ENCODE data around the gene TLR3.

- TF ChIP-seq POLR2A (IDR thresholded peaks at IDR 0.05; ENCODE audit: low read depth, low read length): no peak
- TF ChIP-seq POLR2AphosphoS5 (IDR thresholded peaks at IDR 0.05; ENCODE audit: low read depth, low read length): no peak
- no peak for TF ChIP-seq PAX5 (IDR thresholded peaks at IDR 0.05; ENCODE audit: insufficient read depth, low read length, severe bottlenecking)
- TF ChIP-seq SPI1 (IDR thresholded peaks at IDR 0.05; ENCODE audit: low read depth, low read length): no peak
- TF ChIP-seq TAF1 (IDR thresholded peaks at IDR 0.05; ENCODE audit: low read depth, low read length): no peak
- TF ChIP-seq POU2F2 (IDR thresholded peaks at IDR 0.05; ENCODE audit: low read depth, low read length): no peak
These were observed at the start of gene TLR3 for GRCh38 chr4:186068581-186069348.

Measured in GM12891 (cell line).